SK-N-MC (cell line): ENCODE results near the gene ECE1.

Source experiments
- EZH2 ChIP-seq: fragments of 200-600 bp; sonication (generic); IDR thresholded peaks from one replicate; pipeline ENCODE4 v1.6.1; 2017; ENCODE audit warnings: antibody characterized with exemption
- FOXP2 ChIP-seq: optimal IDR thresholded peaks from 2 replicates; pipeline ENCODE3; 2011; ENCODE audit warnings: mild to moderate bottlenecking, moderate library complexity; ENCODE audit not compliant: insufficient read depth; ENCODE audit errors: extremely low read length, control extremely low read depth
- POLR2AphosphoS5 ChIP-seq: IDR thresholded peaks from 2 replicates; pipeline ENCODE4 v1.6.1; 2012; ENCODE audit warnings: mild to moderate bottlenecking, low read depth, low read length, borderline replicate concordance

DNA sequence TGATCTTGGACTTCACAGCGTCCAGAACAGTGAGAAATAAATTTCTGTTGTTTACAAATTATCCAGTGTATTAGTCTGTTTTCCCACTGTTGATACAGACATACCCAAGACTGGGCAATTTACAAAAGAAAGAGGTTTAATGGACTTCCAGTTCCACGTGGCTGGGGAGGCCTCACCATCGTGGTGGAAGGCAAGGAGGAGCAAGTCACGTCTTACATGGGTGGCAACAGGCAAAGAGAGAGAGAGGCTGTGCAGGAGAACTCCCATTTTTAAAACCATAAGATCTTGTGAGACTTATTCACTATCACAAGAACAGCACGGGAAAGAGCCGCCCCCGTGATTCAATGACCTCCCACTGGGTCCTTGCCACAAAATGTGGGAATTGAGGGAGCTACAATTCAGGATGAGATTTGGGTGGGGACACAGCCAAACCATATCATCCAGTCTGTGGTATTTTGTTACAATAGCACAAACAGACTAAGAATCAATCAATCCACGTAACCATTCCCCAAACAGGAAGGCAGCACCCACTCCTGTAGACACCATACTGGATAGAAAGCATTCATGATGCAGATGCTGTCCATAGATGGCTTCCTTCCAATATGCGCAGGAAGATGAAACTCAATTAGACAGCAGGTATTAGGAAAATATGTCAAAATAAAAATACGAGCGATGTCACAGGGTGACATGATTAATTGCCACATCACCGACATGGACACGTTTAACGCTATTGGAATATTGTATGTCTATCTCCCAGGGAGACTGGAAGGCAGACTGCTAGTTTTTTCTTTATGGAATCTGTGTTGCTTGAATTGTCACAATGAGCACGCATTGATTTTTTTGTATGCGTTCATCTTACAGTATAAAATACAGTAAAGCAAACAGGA lies 22.8 kb downstream of the ECE1 start:
- TF ChIP-seq EZH2 (no peak), POLR2AphosphoS5 (no peak), FOXP2 (no peak)
